Vagina (tissue), 2 donors: ENCODE results near the gene ADCY3.

Source experiments
- CTCF ChIP-seq, 3 experiments: fragments of 450-650 bp in 2 of 3; fragments of 200-600 bp in 1 of 3; sonication (generic) in 1 of 3; IDR thresholded peaks; one replicate each; pipeline ENCODE4 v1.5.1; 2017 to 2019; ENCODE audit warnings: antibody characterized with exemption in 3 of 3, mild to moderate bottlenecking in 2 of 3, moderate library complexity in 2 of 3
- POLR2AphosphoS5 ChIP-seq, 2 donors: sonication (generic); formaldehyde crosslinking; IDR thresholded peaks; one replicate each; pipeline ENCODE4 v1.9.0; 2017; ENCODE audit warnings: antibody characterized with exemption in 2 of 2, mild to moderate bottlenecking in 2 of 2, low read depth in 1 of 2; ENCODE audit not compliant: insufficient read depth in 1 of 2

GRCh38 chr2:24929230-24929629 is 9.2 kb upstream of the ADCY3 start:
- TF ChIP-seq CTCF (IDR thresholded peaks at IDR 0.05) (no peak), POLR2AphosphoS5 (IDR thresholded peaks at IDR 0.05; ENCODE audit: insufficient read depth in 1 of 2, low read depth in 1 of 2) (no peak)
